Rectal smooth muscle tissue (tissue), 1 donor: Measurements from ENCODE around the gene EIF2D.
"Not testable (repeated sequence)": the region's sequence is repeated elsewhere in the genome, so short reads cannot be mapped to it uniquely, and the experiment has no call there.

Experiments
- H3K27ac ChIP-seq: one replicate; pipeline ENCODE4 v1.7.0; 2013; ENCODE audit warnings: low read depth, low read length, inconsistent platforms
- H3K27me3 ChIP-seq: one replicate; pipeline ENCODE4 v1.7.0; 2013; ENCODE audit warnings: low read length; ENCODE audit not compliant: control insufficient read depth, insufficient read depth
- H3K36me3 ChIP-seq: one replicate; pipeline ENCODE4 v1.7.0; 2013; ENCODE audit warnings: low read length; ENCODE audit not compliant: control insufficient read depth, insufficient read depth
- H3K4me1 ChIP-seq: one replicate; pipeline ENCODE4 v1.7.0; 2013; ENCODE audit warnings: low read length; ENCODE audit not compliant: control insufficient read depth, insufficient read depth
- H3K4me3 ChIP-seq: one replicate; pipeline ENCODE4 v1.7.0; 2013; ENCODE audit warnings: low read length
- H3K9ac ChIP-seq: one replicate; pipeline ENCODE4 v1.7.0; 2013; ENCODE audit warnings: low read length

Gene EIF2D

GRCh38 chr1:206581114-206581497, 31.2 kb downstream of the EIF2D start:
- H3K9ac ChIP-seq, H3K27ac ChIP-seq, H3K27me3 ChIP-seq, H3K4me1 ChIP-seq, H3K36me3 ChIP-seq, H3K4me3 ChIP-seq: not testable (repeated sequence)

- peak overlapping the region; percentile 16 for H3K9ac ChIP-seq
Observed at GRCh38 chr1:206580438-206581113, 31.7 kb downstream of the EIF2D start.

GRCh38 chr1:206579747-206580437, 32.4 kb downstream of the EIF2D start:
- Histone ChIP-seq H3K36me3 (peaks cover 3% of the 10 kb centered on the region), H3K4me3 (no peak overlapping the region), H3K9ac (no peak overlapping the region), H3K27me3 (no peaks in the 10 kb centered on the region), H3K4me1 (no peaks in the 10 kb centered on the region), H3K27ac (no peak overlapping the region)

More at GRCh38 chr1:206580438-206581113, 31.7 kb downstream of the EIF2D start:
- Histone ChIP-seq H3K4me1 (no peaks in the 10 kb centered on the region), H3K27ac (no peak overlapping the region), H3K27me3 (no peaks in the 10 kb centered on the region), H3K4me3 (no peak overlapping the region), H3K36me3 (peaks cover 6% of the 10 kb centered on the region)

GRCh38 chr1:206578978-206579374, 33.3 kb downstream of the EIF2D start:
- Histone ChIP-seq H3K27ac (no peak overlapping the region), H3K36me3 (no peaks in the 10 kb centered on the region), H3K4me1 (no peaks in the 10 kb centered on the region), H3K4me3 (no peak overlapping the region), H3K27me3 (no peaks in the 10 kb centered on the region), H3K9ac (no peak overlapping the region)

GRCh38 chr1:206578068-206578977, 33.9 kb downstream of the EIF2D start:
- H3K36me3 ChIP-seq: no peaks in the 10 kb centered on the region
- no peaks in the 10 kb centered on the region for H3K27me3 ChIP-seq
- H3K27ac ChIP-seq: no peak overlapping the region
- H3K4me1 ChIP-seq: no peaks in the 10 kb centered on the region
- no peak overlapping the region for H3K9ac ChIP-seq
- no peak overlapping the region for H3K4me3 ChIP-seq

GRCh38 chr1:206577626-206578025, 34.6 kb downstream of the EIF2D start:
- H3K27me3 ChIP-seq: no peaks in the 10 kb centered on the region
- no peak overlapping the region for H3K27ac ChIP-seq
- no peaks in the 10 kb centered on the region for H3K36me3 ChIP-seq
- no peak overlapping the region for H3K4me3 ChIP-seq
- H3K9ac ChIP-seq: no peak overlapping the region
- no peaks in the 10 kb centered on the region for H3K4me1 ChIP-seq

GRCh38 chr1:206575894-206576737, 36.1 kb downstream of the EIF2D start:
- Histone ChIP-seq H3K27me3 (no peaks in the 10 kb centered on the region), H3K4me1 (no peaks in the 10 kb centered on the region), H3K4me3 (no peak overlapping the region), H3K27ac (no peak overlapping the region), H3K36me3 (no peaks in the 10 kb centered on the region), H3K9ac (no peak overlapping the region)

DNA sequence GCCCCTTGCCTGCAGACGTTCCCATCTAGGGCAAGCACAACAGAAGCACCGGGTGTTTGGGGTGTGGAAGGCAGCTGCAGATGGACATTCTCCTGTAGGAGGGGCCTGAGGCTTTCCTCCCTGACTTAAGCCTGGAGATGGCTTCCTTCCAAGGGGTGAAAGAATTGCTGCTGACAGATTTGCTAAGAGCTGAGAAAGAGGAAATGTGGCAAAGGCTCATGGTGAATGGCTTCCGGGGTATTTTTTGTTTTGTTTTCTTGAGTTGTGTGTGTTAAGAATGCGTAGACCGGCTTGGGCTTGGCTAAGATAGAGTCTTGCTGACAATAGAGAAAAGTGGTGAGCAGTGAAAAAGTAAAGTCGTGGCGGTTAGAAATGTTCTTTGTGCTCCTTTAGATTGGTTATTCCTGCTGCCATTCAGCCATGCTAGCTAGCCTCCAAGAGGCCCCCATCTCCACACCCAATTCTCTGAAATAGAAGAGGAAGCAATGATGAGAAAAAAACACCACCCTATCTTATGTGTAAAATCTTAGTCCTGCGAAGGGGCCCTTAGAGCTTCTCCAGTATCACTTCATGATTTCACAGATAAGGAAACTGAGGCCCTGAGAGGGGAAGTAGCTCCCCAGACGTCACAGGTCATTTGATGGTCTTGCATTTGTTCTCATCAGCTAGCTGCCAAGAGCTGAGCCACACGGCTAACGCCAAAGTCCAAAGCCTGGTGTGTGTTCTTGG, 36.9 kb downstream of the EIF2D start:
- Histone ChIP-seq H3K4me3 (no peak overlapping the region), H3K27me3 (no peaks in the 10 kb centered on the region), H3K36me3 (no peaks in the 10 kb centered on the region), H3K9ac (no peak overlapping the region), H3K27ac (no peak overlapping the region), H3K4me1 (no peaks in the 10 kb centered on the region)

DNA sequence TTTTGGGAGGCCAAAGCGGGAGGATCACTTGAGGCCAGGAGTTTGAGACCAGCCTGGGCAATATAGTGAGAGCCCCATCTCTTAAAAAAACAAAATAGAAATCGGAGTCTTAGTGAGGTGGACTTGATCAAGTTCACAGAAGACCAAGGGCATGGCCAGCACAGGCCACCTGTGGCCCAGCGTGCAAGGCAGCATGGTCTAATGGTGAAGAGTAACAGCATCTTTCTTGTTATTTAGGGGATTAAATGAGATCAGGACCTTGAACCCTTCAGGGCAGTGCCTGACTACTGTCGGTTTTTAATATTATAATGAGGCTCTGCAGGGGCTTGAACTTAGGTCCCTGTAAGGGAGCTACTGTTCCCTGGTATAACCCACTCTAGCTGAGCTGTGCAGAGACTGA, 38.5 kb downstream of the EIF2D start:
- H3K27me3 ChIP-seq: no peaks in the 10 kb centered on the region

DNA sequence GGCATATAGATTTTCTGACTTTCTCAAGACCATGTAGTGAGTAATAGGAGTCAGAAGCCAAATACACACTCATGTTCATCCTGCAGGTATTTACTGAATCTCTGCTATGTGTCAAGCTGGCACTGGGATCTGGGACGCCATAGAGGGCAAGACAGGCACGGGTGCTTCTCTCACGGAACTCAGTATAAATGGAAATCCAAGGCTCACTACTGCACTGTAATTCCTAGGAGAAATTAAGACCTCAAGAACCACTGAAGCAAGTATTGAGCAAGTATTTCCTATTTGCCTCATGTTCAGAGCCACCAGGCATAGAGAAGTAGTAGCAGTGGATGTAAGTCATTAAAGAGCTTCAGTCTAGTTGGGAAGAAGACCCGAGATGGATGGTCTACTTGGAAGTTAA, 38.9 kb downstream of the EIF2D start:
- Histone ChIP-seq H3K9ac (no peak overlapping the region), H3K27ac (no peak overlapping the region), H3K4me1 (no peaks in the 10 kb centered on the region), H3K36me3 (no peaks in the 10 kb centered on the region), H3K4me3 (no peak overlapping the region), H3K27me3 (no peaks in the 10 kb centered on the region)

More for the DNA sequence above, 38.5 kb downstream of the EIF2D start:
- Histone ChIP-seq H3K36me3 (no peaks in the 10 kb centered on the region), H3K4me1 (no peaks in the 10 kb centered on the region), H3K27ac (no peak overlapping the region), H3K9ac (no peak overlapping the region), H3K4me3 (no peak overlapping the region)

- no peaks in the 10 kb centered on the region for H3K36me3 ChIP-seq
- no peaks in the 10 kb centered on the region for H3K4me1 ChIP-seq
- no peak overlapping the region for H3K4me3 ChIP-seq
- H3K9ac ChIP-seq: no peak overlapping the region
- H3K27ac ChIP-seq: no peak overlapping the region
- H3K27me3 ChIP-seq: no peaks in the 10 kb centered on the region
Observed at GRCh38 chr1:206572835-206573234, 39.4 kb downstream of the EIF2D start.
